ENCODE data around the gene TRMT2A. TPM values are rescaled to one million over a fixed set of nuclear protein-coding genes. Genes with fewer than 3 reads are reported as not detected.

Gene TRMT2A
- total RNA-seq, 4 donors from 2014 or later: 16.9 to 38.0 (median 28.2) TPM

DNA sequence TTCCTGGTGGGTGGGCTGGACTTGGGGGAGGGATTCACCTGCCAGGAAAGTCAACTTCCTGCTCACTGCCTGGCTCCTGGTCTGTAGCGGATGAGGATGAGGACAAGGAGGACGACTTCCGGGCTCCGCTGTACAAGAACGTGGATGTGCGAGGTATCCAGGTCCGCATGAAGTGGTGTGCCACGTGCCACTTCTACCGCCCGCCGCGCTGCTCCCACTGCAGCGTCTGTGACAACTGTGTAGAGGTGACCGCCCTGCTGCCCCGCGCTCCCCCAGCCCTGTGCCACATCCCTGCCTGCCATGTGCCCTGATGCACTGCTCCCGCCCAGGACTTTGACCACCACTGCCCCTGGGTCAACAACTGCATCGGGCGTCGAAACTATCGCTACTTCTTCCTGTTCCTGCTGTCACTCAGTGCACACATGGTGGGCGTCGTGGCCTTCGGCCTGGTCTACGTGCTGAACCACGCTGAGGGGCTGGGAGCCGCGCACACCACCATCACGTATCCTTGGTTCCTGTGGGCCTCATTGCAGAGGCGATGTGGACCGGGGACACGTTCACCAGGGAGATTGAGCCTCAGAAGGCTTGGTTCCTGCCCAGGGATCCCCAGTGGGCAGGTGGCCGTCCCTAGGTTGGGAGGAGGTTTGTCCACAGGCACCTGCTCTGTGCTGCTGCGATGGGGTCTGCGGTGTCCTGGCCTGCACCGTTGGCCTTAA lies 22.5 kb upstream of the TRMT2A start:
- no peak overlapping the region for H3K4me3 ChIP-seq
- no peaks in the 10 kb centered on the region for H3K27me3 ChIP-seq
- peaks cover 0 to 9% of the 10 kb centered on the region in 2 donors for H3K36me3 ChIP-seq
- H3K27ac ChIP-seq: no peak overlapping the region
- intact Hi-C loops (cut with DNase I; ENCODE audit: low total_unique reads): no loop called here
- no peak for TF ChIP-seq POLR2A (IDR thresholded peaks at IDR 0.05)
- no peak for TF ChIP-seq CTCF (IDR thresholded peaks at IDR 0.05 in 4 of 5, conservative IDR thresholded peaks at IDR 0.05 in 1 of 5)
- in situ Hi-C loops (cut with MboI; ENCODE audit: low sequenced_read_pairs in 4 of 4): no loop called here
- no peak for DNase-seq
- peaks cover 32 to 40% of the 10 kb centered on the region in 2 donors for H3K4me1 ChIP-seq
- no peak for ATAC-seq
- no peaks in the 10 kb centered on the region for H3K9me3 ChIP-seq

- intact Hi-C loops (cut with DNase I; ENCODE audit: low total_unique reads): no loop called here
- no peaks in the 10 kb centered on the region for H3K9me3 ChIP-seq
- H3K27me3 ChIP-seq: no peaks in the 10 kb centered on the region
- H3K4me1 ChIP-seq: peaks cover 34 to 47% of the 10 kb centered on the region in 2 donors
- DNase-seq (no peak), ATAC-seq (no peak)
- peaks cover 0 to 9% of the 10 kb centered on the region in 2 donors for H3K36me3 ChIP-seq
- no peak overlapping the region for H3K4me3 ChIP-seq
- TF ChIP-seq CTCF (IDR thresholded peaks at IDR 0.05 in 4 of 5, conservative IDR thresholded peaks at IDR 0.05 in 1 of 5) (no peak), POLR2A (IDR thresholded peaks at IDR 0.05) (no peak)
- in situ Hi-C loops (cut with MboI; ENCODE audit: low sequenced_read_pairs in 4 of 4): no loop called here
- H3K27ac ChIP-seq: peak overlapping the region in 1 of 4 donors; percentile 62
Observed at GRCh38 chr22:20138868-20139267, 21.8 kb upstream of the TRMT2A start.

- in situ Hi-C loops (cut with MboI; ENCODE audit: low sequenced_read_pairs in 4 of 4) (no loop called here), intact Hi-C loops (cut with DNase I; ENCODE audit: low total_unique reads) (no loop called here)
- ATAC-seq: no peak
- no peak for TF ChIP-seq CTCF (IDR thresholded peaks at IDR 0.05 in 4 of 5, conservative IDR thresholded peaks at IDR 0.05 in 1 of 5)
- no peak for TF ChIP-seq POLR2A (IDR thresholded peaks at IDR 0.05)
- peaks cover 0 to 9% of the 10 kb centered on the region in 2 donors for H3K36me3 ChIP-seq
- H3K9me3 ChIP-seq: no peaks in the 10 kb centered on the region
- H3K4me3 ChIP-seq: no peak overlapping the region
- H3K27me3 ChIP-seq: no peaks in the 10 kb centered on the region
- peak overlapping the region; percentile 10 to 62 (median 46) for H3K27ac ChIP-seq
- DNase-seq: no peak
- H3K4me1 ChIP-seq: peaks cover 38 to 52% of the 10 kb centered on the region in 2 donors
Observed at GRCh38 chr22:20138417-20138738, 21.4 kb upstream of the TRMT2A start.

- H3K27me3 ChIP-seq: no peaks in the 10 kb centered on the region
- no peak for TF ChIP-seq CTCF (IDR thresholded peaks at IDR 0.05 in 4 of 5, conservative IDR thresholded peaks at IDR 0.05 in 1 of 5)
- no peak for TF ChIP-seq POLR2A (IDR thresholded peaks at IDR 0.05)
- peaks cover 43 to 57% of the 10 kb centered on the region in 2 donors for H3K4me1 ChIP-seq
- H3K36me3 ChIP-seq: peaks cover 0 to 3% of the 10 kb centered on the region in 2 donors
- peak overlapping the region; percentile 10 to 62 (median 46) for H3K27ac ChIP-seq
- ATAC-seq (peak; percentile 7 to 16), DNase-seq (no peak)
- intact Hi-C loops (cut with DNase I; ENCODE audit: low total_unique reads) (no loop called here), in situ Hi-C loops (cut with MboI; ENCODE audit: low sequenced_read_pairs in 4 of 4) (no loop called here)
- peak overlapping the region in 2 of 4 donors; percentile 2 to 24 for H3K4me3 ChIP-seq
- H3K9me3 ChIP-seq: no peaks in the 10 kb centered on the region
Observed at GRCh38 chr22:20137671-20138416, 20.8 kb upstream of the TRMT2A start.
